Kidney (tissue), 14 donors: ENCODE data around the gene ESYT2. TPM values are rescaled to one million over a fixed set of nuclear protein-coding genes. Genes with fewer than 3 reads are reported as not detected.

ENCODE experiments used
- DNase-seq, 5 donors: peaks; one replicate each; pipeline ENCODE4 v3.0.0-alpha.2; 2013 to 2020
- FAIRE-seq: peaks from 2 replicates; lab custom pipeline; 2012; peaks lifted over from hg19 to GRCh38; lab: Jason Lieb, UNC
- H3K27ac ChIP-seq, 2 donors: one replicate each; pipeline ENCODE4 v1.7.0; 2013; ENCODE audit warnings: low read depth in 2 of 2, low read length in 2 of 2, inconsistent platforms in 1 of 2
- H3K27me3 ChIP-seq: one replicate; pipeline ENCODE4 v1.7.1; 2013; ENCODE audit warnings: low read length, inconsistent platforms; ENCODE audit not compliant: control insufficient read depth, insufficient read depth
- H3K36me3 ChIP-seq, 3 donors: one replicate each; pipeline versions ENCODE4 v1.7.0 to v1.7.1; 2013; ENCODE audit warnings: low read length in 3 of 3, control low read depth in 1 of 3, inconsistent platforms in 1 of 3; ENCODE audit not compliant: insufficient read depth in 3 of 3, control insufficient read depth in 2 of 3
- H3K4me1 ChIP-seq, 3 donors: one replicate each; pipeline versions ENCODE4 v1.7.0 to v1.7.1; 2013; ENCODE audit warnings: low read length in 3 of 3, inconsistent platforms in 1 of 3, low read depth in 1 of 3; ENCODE audit not compliant: control insufficient read depth in 2 of 3, insufficient read depth in 2 of 3
- H3K4me3 ChIP-seq, 3 donors: one replicate each; pipeline versions ENCODE4 v1.7.0 to v1.8.1; 2013; ENCODE audit warnings: low read length in 3 of 3, control low read depth in 1 of 3, inconsistent platforms in 1 of 3
- H3K9ac ChIP-seq, 3 donors: one replicate each; pipeline versions ENCODE4 v1.7.0 to v1.7.1; 2013; ENCODE audit warnings: low read length in 3 of 3, control low read depth in 1 of 3, inconsistent platforms in 1 of 3
- H3K9me3 ChIP-seq, 3 donors: one replicate each; pipeline versions ENCODE4 v1.7.0 to v1.7.1; 2013; ENCODE audit warnings: low read length in 3 of 3, control low read depth in 1 of 3, inconsistent platforms in 1 of 3; ENCODE audit not compliant: control insufficient read depth in 2 of 3, insufficient read depth in 1 of 3
- intact Hi-C: fragments of 100-400 bp; cut with DNase I; formaldehyde crosslinking; loops from one replicate; pipeline ENCODE4 v1.11.1; 2022
- polyA plus RNA-seq: library from polyadenylated mRNA; stranded (reverse); fragments of 350-450 nt; fragmentation: Illumina TruSeq; extraction: RNeasy Lipid Tissue Mini Kit (QIAGEN cat#74804); gene quantifications from one replicate; pipeline ENCODE4 v1.2.3, GENCODE V29; 2014; ENCODE audit warnings: low read depth, low replicate concordance; ENCODE audit not compliant: insufficient read depth
- total RNA-seq: library from RNA; stranded (reverse); fragmentation: NEBNext Ultra II Directional; extraction: Animal tissue kit (Norgen Biotek cat#: 25700); gene quantifications from one replicate; pipeline ENCODE4 v1.2.1, GENCODE V29; 2021
- TF ChIP-seq, protein P1 (sequence below): IDR thresholded peaks from 3 replicates; pipeline ENCODE4 v1.5.1; 2012; ENCODE audit warnings: mild to moderate bottlenecking, moderate library complexity, borderline replicate concordance; ENCODE audit not compliant: insufficient read depth; ENCODE audit errors: extremely low read depth
- donor health status: control.
- donor health status: control.
- donor health status: control.
- donor health status: control.
- donor health status: control.
- donor health status: DM: yes; HTN: yes; CAD: no.
- donor health status: Normal renal cell carcinoma (clear cell type).

The ESYT2 gene
- total and polyA plus RNA-seq, 2 donors from 2014 or later: 19.4 to 95.8 TPM

- TF ChIP-seq, protein P1, sequence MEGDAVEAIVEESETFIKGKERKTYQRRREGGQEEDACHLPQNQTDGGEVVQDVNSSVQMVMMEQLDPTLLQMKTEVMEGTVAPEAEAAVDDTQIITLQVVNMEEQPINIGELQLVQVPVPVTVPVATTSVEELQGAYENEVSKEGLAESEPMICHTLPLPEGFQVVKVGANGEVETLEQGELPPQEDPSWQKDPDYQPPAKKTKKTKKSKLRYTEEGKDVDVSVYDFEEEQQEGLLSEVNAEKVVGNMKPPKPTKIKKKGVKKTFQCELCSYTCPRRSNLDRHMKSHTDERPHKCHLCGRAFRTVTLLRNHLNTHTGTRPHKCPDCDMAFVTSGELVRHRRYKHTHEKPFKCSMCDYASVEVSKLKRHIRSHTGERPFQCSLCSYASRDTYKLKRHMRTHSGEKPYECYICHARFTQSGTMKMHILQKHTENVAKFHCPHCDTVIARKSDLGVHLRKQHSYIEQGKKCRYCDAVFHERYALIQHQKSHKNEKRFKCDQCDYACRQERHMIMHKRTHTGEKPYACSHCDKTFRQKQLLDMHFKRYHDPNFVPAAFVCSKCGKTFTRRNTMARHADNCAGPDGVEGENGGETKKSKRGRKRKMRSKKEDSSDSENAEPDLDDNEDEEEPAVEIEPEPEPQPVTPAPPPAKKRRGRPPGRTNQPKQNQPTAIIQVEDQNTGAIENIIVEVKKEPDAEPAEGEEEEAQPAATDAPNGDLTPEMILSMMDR: no peak
- DNase-seq: no peak
- peaks cover 0 to 5% (median 0%) of the 10 kb centered on the region in 3 donors for H3K4me1 ChIP-seq
Observed at GRCh38 chr7:158808126-158808525, 21.2 kb downstream of the ESYT2 start.

DNA sequence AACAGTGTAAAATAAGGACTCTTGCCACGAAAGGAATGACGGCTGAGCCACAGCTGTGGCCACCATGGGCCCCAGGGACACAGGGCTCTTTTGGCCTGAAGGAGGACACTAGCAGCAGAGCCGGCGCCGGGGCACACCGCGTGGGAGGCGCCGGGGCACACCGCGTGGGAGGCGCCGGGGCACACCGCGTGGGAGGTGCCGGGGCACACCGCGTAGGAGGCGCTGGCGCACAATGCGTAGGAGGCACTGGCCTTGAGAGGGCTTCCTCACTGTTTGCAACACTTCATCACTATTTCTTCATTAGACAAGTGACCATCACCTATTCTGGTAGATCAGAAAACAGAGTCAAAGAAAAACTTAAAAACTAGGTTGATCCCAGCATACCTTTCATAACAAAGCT lies 23.4 kb downstream of the ESYT2 start:
- Histone ChIP-seq H3K9ac (no peak overlapping the region), H3K9me3 (no peaks in the 10 kb centered on the region), H3K4me1 (peaks cover 0 to 5% (median 4%) of the 10 kb centered on the region in 3 donors), H3K36me3 (peaks cover 0 to 3% (median 0%) of the 10 kb centered on the region in 3 donors), H3K27ac (no peak overlapping the region), H3K4me3 (no peak overlapping the region), H3K27me3 (no peaks in the 10 kb centered on the region)
- no peak for DNase-seq
- intact Hi-C loops: no loop called here
- TF ChIP-seq, protein P1: no peak
- FAIRE-seq: no peak

More at GRCh38 chr7:158808126-158808525, 21.2 kb downstream of the ESYT2 start:
- no peak overlapping the region for H3K9ac ChIP-seq
- H3K4me3 ChIP-seq: no peak overlapping the region
- H3K36me3 ChIP-seq: peaks cover 0 to 3% (median 0%) of the 10 kb centered on the region in 3 donors
- no peak for FAIRE-seq
- H3K27ac ChIP-seq: no peak overlapping the region
- H3K27me3 ChIP-seq: no peaks in the 10 kb centered on the region
- intact Hi-C loops: no loop called here
- no peaks in the 10 kb centered on the region for H3K9me3 ChIP-seq

DNA sequence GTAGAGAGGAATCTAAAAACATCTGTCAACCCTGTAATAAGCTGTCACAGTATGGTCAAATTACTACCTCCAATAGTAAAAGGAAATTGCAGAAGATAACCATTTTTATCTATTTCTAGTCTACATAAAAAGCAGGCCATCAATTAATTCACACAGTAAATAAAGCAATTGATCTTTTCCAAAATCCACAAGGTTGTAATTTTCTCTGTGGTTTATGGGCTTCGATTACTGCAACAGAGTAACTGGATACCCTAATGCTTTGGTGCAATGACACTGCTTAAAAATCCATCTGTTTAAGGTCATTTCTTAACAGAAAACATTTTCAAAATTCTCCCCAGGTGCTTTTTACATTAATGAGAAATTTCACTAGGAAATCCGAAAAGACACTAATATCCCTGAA lies 23.9 kb downstream of the ESYT2 start:
- H3K36me3 ChIP-seq: peaks cover 0 to 3% (median 0%) of the 10 kb centered on the region in 3 donors
- H3K27me3 ChIP-seq: no peaks in the 10 kb centered on the region
- no peak overlapping the region for H3K27ac ChIP-seq
- FAIRE-seq: no peak
- intact Hi-C loops: no loop called here
- TF ChIP-seq, protein P1: no peak
- no peak for DNase-seq
- no peaks in the 10 kb centered on the region for H3K9me3 ChIP-seq
- H3K9ac ChIP-seq: no peak overlapping the region
- peaks cover 0 to 5% (median 4%) of the 10 kb centered on the region in 3 donors for H3K4me1 ChIP-seq
- H3K4me3 ChIP-seq: no peak overlapping the region

DNA sequence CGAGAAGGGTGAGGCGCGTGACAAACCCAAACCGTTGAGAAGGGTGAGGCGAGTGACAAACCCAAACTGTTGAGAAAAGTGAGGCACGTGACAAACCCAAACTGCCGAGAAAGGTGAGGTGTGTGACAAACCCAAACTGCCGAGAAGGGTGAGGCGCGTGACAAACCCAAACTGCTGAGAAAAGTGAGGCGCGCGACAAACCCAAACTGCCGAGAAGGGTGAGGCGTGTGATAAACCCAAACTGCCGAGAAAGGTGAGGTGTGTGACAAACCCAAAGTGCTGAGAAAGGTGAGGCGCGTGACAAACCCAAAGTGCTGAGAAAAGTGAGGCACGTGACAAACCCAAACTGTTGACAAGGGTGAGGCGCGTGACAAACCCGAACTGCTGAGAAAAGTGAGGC lies 25.0 kb downstream of the ESYT2 start:
- H3K27me3 ChIP-seq: no peaks in the 10 kb centered on the region
- H3K27ac ChIP-seq: no peak overlapping the region
- peaks cover 0 to 3% (median 0%) of the 10 kb centered on the region in 3 donors for H3K36me3 ChIP-seq
- peaks cover 0 to 5% (median 4%) of the 10 kb centered on the region in 3 donors for H3K4me1 ChIP-seq
- DNase-seq (no peak), FAIRE-seq (no peak)
- TF ChIP-seq, protein P1: no peak
- intact Hi-C loops: no loop called here
- no peaks in the 10 kb centered on the region for H3K9me3 ChIP-seq
- no peak overlapping the region for H3K4me3 ChIP-seq
- no peak overlapping the region for H3K9ac ChIP-seq
